Measurements from ENCODE around the gene NSUN3.

NSUN3 gene

DNA sequence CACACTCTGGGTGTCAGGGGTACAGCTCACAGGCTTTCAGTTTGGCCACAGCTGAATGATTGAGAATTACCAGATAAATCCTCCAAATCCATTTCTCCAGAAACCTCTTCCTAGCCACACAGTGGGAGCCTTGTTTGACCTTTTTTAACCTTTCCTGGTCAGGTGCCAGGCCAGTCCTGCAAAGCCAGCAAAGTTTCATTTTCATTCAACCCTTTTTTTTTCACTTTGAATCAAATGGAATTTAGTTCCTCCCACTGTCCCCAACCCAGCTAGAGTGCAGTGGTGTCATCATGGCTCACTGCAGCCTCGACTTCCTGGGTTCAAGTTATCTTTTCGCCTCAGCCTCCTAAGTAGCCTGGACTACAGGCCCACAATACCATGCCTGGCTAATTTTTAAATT lies 67.8 kb downstream of the NSUN3 start:
- no peak for DNase-seq (ENCODE audit: low spot score)

DNA sequence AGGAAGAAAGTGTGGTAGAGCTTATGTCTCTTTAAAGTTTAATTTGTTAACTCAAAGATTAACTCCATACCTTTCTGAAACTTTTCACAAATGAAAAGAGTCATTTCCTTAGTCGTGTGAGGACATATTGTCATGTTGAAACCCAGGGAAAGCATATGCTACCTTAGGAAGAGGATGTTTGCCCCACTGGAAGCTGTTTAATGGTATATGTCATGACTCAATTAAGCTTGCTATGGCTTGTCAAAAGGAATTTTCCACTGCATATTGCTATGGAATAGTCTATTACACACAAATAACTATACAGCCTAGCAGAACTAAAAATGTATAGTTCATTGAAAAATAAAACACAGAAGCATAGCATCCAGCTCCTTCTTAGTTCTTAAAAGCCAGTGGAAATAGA lies 69.9 kb downstream of the NSUN3 start:
- no peak for DNase-seq (ENCODE audit: low spot score)

DNA sequence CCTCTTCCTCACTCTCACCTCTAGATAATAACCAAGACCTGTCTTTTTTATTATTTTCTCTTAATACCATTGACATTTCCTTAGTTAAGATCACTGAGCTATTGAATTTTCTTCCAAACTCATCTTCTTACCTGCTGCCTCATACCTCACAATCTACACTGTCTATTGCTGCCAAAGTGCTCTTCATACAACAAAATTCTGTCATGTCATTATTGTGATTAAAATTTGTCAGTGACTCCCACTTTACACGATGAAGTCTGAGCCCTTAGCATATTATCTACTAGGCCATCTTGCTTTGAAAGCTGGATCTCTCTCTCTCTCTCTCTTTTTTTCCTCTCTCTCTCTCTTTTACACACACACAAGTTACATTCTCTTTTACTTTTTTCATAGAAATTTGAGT lies 73.3 kb downstream of the NSUN3 start:
- DNase-seq (ENCODE audit: low spot score): no peak

DNA sequence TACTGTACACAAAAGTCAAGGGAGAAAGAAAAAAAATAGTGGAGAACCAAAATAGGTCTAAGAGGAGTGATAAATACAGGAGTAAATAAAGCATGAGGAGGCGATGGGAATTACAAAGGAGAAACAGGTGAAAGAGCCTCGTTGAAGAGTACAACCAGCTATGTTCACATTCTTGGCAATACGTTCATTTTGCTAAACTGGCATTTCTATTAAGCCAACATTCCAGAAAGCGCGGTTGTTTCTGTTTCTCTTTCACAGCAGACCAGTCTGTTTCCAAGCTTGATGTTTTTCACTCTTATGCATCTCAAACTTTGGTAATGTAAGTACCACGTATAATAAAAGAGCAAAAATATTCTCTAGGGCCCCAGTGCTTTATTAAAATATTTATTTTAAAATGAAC lies 74.5 kb downstream of the NSUN3 start:
- no peak for DNase-seq (ENCODE audit: low spot score)

DNA sequence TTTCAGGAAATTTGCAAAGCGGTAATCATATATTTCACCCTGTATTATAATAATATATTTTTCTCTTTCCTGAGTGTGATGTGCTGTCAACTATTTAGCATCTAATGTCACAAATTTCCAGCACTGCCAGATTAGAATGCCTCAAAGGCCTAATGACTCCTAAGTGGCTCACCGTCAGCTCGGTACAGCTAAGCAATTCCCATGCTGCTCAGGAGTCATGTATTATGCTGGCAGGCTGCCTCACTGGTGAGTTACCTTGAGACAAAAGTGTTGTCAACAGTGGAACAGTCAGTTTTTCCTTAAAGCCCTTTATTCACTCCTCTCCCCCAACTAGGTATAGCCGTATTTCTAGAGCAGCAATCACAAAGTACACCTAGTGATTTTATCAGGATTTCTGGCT lies 83.6 kb downstream of the NSUN3 start:
- no peak for DNase-seq (ENCODE audit: low spot score)

DNA sequence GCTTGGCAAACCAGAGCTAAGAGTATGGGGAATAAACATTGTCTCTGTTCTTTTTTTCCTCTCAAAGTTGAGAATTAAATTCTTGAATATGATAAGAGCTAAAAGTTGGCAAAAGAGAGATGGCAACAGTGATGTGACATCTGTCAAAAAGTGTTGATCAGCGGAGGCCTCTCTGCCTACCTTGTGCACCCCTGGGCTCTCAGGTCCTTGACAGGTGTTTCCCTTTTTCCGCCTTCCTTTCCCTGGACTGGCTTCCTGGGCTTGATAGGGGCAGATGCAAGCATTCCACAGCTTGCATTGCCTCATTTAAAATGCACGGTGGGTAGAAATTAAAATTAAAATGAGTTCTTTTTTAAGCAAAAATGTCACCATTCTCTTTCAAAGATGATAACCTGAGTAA lies 84.2 kb downstream of the NSUN3 start:
- DNase-seq (ENCODE audit: low spot score): no peak

DNA sequence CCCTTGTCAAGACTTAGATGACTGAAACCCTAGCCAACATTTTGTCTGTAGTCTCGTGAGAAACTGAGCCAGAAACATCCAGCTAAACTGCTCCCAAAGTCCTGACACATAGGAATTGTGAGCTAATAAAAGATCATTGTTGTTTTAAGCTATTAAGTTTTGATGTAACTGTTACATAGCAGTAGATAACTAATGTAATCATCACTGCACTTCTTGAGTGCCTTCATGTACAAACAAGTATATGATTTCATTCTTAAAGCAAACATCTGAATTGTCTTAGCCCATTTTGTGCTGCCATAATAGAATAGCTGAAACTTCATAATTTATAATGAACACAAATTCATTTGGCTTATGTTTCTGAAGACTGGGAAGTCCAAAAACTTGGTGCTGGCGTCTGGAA lies 87.3 kb downstream of the NSUN3 start:
- no peak for DNase-seq (ENCODE audit: low spot score)

DNA sequence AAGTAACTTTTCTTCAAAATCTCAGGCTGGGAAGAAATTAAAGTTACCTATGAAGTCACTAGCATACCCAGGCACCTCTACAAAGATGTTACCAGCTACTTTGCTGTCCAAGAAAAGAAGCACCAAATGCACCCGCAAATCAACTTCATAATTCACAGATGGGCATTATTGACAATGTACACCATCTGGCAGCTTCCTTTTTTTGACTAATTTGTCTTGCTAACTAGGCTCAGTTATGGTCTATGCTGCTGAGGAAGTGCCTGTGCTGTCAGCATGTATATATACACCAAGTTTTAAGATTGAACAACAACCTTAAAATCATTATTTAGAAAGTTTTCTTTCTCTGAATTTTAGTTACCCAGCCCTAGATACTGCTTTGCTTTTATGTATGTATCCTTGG lies 93.8 kb downstream of the NSUN3 start:
- DNase-seq (ENCODE audit: low spot score): no peak

DNA sequence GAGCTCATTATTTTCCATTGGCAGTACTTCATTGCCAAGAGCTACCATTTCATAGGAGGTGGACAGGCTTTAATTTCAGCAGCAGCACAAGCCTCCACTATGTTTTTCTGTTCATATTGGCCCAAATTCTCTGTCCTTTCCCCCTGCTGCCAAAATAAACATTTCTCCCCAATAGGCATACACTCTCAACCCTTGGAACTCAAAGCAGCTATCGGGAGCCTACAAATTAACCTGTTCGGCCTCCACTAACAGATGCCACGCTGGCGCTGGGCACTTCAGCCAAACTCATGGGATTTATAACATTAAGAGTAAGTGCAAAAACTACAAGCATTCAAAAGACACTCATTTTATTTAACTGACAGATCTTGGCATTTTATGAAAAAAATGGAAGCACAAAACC lies 95.7 kb downstream of the NSUN3 start:
- no peak for DNase-seq (ENCODE audit: low spot score)

DNA sequence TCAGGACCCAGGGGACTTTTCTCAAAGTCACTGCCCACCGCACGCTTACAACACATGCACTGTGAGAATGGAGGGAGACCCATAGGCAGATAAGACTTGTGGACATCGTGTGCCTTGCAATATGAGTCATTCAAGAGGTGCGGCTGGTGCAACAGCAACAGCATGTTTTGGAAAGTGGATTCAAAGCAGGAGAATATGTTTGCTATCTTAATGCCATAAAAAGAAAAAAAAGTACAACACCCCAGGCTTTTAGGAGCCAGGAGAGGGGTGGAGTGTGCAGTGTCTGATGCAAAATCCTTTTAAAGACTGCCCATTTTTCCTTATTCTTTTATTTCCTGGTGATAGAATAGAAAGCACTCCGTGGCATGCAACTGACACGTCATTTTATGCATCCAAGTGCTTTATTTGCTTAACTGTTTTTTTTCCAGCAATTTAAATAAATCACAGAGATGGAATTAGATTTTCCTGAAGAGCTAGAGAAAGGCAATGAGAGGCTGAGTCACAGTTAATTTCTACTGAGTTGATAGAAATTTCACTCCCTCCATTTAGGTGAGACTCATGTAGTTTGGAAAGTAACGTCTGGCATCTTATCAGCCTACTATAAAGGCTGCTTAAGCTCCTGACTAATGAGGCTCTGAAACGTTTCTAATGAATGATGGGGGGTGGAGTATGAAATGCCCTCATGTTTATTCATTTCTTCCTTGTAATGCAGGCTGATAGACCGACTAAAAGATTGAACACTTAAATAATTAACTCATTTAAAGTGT lies 96.4 kb downstream of the NSUN3 start:
- no peak for DNase-seq (ENCODE audit: low spot score)

DNA sequence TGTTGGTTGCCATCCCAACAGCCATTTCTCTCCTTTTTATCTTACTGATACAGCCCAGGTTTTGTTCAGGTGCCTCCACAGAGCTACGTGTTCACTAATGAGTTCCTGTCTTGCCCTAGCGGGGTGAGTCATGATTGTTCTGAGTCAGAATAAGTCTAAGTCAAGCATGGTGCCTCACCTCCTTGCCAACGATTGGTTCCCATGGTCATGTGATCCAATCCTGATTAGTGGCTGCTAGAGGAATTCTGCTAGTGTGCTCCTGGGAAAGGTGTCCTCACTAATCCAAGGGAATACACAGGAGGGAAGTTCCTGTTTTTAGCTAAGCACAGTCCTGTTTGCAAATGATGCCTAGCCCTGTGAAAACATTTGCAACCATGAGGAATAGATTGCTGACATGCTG lies 99.8 kb downstream of the NSUN3 start:
- DNase-seq (ENCODE audit: low spot score): no peak

DNA sequence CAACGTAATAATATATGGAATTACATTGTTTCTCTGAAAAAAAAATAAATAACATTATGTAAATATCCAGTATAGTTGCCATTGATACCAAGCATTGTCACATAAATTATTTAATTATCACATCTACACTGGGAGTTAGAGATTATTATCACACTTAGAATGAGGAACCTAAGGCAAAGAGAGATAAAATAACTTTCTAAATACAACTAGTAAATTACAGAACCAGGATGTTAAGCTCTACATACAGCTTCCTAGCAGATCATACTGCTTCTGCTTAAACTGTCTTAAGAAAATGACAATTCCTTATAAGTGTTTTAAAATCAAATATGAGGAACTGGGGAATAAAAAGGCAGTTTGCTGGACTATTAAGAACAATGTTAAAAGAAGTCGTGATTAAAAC lies 104.5 kb downstream of the NSUN3 start:
- DNase-seq (ENCODE audit: low spot score): no peak

DNA sequence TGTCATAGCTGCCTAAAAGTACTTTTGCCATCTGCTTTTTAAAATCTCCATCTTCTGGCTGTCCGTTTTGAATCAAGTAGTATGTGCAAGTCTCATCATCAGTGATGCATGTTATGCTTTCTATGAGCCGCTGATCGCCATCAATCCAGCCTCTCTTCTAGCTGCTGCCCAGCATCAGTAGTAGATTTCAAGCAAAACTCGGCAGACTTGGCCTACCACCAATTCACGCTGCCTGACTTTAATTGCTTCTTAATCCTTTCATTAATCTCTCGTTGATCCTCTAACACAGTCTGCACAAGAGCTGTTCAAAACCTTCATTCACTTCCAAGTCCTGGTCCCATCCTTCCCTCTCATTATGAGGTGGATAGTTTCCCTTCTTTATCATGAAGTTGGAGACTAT lies 104.9 kb downstream of the NSUN3 start:
- DNase-seq (ENCODE audit: low spot score): no peak

DNA sequence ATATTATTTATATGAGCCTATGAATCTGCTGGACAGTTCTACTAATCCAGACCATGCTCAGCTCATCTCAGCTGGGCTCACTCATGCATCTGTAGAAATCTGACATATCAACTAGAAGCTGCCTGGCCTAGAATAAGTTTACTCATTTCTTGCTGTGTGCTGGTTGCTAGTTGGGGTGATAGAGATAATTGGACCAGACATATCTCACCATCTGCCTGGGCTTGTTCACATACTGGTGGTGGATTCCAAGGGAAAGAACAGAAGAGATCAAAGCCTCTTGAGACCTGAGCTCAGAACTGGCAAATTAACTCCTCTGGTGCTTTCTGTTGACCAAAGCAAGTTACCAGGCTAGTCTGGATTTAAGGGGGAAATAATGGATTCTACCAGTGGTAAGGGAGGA lies 109.1 kb downstream of the NSUN3 start:
- DNase-seq (ENCODE audit: low spot score): no peak

DNA sequence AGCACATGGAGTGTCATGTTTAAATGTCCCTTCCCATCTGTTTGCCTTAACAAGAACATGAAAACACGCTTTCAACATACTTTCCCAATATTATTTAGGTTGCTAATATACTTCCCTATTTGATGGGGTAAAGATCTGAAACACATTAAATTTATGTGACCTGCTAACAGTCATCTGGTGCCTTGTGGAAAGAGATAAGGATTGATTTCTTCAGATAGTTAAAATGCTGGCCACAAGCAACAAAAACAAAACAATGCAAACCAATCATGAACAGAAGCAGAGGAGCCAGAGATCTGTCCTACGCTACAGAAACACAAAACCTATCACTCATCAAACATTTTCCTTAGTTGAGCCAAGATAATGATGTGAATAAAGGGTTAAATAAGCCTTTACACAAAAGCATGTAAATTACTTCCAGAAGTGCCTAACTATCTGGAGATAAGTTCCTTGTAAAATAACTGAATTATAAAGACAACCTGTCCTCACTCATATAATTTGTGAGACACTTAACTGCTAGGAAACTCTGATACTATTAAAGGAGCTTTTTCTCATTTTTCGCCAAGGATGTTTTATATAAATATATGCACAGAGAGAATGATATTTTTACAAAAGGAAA lies 109.9 kb downstream of the NSUN3 start:
- DNase-seq (ENCODE audit: low spot score): no peak

DNA sequence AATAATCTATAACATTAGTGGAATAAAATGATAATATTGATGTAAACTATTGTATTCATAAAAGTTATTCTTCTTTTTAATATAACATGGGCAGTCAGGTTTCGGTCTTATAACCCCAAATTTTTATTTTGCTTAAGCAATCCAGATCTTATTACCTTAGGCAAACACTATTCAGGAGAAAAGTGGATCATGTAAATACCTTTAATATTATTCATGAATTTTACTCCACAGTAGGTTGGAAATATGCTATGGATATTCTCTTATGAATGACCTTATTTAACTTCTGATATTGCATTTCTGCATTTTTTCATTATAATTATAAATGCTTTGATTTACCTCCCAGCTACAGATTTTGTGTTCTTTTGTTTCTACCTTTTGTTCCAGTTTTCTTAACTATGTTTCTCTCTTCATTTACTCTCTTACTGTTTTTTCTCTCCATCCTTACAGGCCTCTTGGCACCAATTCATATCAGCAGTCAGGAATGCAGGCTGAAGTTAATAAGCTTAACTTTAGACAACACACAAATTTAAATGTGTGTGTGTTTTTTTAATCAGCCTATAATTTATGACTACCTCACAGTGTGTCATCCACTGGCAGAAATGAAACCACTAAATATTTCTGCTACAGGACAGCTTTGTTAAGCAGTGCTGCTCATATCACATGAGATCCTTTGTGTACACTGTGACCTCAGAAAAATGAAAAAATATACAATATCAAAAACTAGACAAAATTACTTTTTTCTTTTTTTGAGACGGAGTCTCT lies 111.0 kb downstream of the NSUN3 start:
- no peak for DNase-seq (ENCODE audit: low spot score)

DNA sequence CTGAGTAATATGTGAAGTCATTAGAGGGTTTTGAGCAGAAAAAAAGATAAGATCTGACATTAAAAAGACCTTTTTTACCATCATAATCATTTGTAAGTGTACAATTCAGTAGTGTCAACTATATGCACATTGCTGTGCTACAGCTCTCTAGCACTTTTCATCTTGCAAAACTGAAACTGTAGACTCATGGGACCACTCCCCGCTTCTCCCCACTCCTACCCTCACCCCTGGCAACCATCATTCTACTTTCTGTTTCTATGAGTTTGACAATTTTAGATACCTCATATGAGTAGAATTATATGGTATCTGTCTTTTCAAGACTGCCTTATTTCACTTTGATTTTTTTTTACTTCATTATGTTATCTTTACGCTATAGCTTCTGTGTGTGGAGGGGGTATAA lies 112.8 kb downstream of the NSUN3 start:
- DNase-seq (ENCODE audit: low spot score): no peak

DNA sequence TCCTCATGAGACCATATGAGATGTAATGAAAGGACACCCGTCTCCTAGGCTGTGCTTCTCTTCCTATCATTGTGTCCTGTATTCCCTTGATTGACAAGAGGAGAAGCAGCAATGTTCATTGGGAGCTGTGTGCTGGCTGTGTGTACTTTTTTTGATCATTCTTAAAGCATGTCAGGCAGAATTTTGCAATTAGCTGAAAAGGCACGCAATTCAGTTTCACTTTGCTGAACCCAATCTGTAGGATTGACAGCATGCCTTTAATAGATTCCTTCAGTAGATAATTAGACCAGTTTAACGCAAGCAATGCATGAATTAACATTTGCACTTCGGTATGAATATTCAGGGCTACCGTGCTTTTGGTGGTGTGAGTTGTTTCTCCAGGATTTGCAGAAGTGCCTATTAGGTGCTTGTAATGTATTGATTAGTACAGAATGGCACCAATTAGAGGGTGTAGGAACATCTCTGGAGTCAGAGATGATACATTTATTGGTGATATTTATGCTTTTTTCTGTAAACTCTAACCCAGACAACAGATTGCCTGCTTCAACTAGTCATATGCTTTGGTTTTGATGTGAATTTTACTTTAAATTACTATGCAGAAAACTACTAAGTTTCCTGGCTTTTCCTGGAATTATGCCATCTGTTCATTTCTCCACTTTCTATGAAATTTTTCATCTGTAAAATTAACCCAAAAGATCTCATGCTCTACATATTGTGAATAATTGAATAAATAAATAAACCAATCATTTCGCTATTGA lies 114.3 kb downstream of the NSUN3 start:
- no peak for DNase-seq (ENCODE audit: low spot score)
